MV-4-11 (cell line): Measurements from ENCODE around the gene FBLN1.

Experiments
- DNase-seq: peaks from one replicate; lab custom pipeline; 2025; lab: John Stamatoyannopoulos, UW

Gene FBLN1

DNA sequence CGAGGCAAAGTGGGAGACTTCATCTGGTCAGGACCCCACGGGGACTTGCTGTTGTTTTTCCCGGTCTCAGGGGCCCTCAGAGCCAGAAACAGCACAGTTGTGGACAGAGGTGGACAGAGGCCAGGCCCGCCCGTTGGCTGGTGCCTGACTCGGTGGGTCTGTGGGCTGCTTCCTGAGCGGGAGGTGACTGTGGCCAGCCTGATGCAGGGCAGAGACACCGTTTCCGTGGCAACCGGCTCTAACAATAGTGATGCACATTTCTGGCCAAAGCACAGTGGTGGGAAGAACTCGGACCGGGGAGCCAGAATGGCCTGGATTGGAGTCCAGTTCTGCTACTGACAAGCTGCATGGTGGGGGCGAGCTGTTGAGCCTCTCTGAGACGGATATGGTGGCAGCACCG lies 110.3 kb downstream of the FBLN1 start:
- DNase-seq, result no peak

DNA sequence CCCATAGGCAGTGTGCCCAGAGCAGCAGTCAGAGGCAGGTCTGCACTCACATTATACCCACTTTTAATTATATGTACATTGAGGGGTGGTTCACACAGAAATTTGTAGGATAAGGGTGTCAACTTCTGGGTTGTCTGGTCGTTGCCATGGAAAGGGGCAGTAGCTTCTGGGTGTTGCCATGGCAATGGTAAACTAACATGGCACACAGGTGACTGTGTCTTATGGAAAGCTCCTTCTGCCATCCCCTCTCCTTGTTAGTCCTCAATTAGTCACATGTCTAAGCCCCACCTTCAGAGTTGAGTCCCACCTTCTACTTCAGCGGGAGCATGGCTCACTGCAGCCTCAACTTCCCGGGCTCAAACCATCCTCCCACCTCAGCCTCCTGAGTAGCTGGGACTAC lies 112.7 kb downstream of the FBLN1 start:
- no peak for DNase-seq

DNA sequence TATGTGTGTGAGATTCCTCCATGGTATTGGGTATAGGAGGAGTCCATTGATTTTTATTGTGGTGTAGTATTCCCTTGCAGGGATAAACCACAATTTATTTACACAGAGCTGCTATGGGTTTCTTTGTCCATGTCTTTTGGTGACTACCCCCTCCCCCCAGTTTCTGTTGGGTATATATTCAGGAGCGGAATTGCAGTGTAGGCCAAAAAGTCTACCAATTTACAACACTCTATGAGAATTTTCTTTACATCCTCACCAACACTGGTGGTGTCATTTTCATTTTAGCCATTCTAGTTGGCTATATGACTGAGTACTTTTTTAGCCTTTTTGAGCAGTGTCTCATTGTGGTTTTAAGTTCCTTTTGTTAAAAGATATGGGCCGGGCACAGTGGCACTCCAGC lies 113.7 kb downstream of the FBLN1 start:
- no peak for DNase-seq

DNA sequence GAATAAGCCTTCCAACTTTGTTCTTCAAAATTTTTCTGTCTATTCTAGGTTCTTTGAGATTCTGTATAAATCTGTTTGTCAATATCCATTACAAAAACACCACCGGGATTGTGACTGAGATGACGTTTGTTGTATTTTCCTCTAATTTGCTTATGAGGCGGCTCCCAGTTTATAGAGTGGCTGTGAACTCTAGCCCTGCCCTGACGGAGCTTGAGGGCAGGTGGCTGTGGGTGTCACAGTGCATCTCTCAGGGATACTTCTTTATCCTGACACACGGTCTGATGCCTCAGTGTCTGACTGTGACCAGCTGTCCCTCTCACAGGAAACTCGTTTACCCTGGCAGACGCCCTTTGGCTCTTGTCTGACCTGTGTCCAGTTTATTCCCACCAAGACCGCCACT lies 115.3 kb downstream of the FBLN1 start:
- DNase-seq, result no peak

DNA sequence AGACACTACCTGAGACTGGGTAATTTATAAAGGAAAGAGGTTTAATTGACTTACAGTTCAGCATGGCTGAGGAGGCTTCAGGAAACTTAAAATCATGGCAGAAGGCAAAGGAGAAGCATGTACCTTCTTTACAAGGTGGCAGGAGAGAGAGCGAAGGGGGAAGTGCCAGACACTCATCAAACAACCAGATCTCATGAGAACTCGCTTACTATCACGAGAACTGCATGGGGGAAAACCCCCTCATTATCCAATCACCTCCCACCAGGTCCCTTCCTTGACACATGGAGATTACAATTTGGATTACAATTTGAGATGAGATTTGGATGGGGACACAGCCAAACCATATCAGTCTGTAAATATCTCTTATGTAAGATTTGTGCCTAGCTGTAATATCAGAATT lies 118.0 kb downstream of the FBLN1 start:
- no peak for DNase-seq

DNA sequence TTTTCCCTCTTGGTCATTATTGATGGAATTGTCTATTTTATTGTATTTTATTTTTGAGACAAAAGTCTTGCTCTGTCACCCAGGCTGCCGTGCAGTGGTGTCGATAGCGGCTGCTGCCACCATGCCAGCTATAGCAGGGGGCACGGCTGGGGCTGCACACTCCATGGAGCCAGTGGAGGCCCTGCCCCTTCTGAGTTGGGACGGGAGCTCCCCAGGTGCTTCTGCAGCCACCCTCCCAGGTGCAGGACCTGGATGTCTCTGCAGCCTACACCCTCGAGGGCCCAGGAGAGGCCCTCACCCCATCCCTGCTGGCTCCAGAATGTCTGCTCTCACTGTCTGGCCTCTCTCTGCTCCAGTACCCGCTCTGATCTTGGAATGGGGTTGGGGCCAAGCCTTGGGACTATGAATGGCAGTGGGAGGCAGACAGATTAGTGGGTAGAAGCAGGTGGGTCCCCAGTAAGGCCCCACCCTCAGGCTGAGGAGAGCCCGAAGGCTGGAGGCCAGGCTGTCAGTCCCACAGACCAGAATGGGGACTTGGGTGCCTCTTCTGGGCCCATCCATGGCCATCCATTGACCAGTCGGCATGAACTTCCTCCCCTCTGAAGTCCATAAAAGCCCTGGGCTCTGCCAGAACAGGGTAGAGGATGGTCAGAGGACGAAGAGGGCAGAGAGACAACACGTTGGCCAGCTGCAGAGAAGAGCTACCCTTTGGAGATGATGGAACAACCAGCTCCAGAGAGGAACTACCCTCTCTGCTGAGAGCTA lies 119.3 kb downstream of the FBLN1 start:
- no peak for DNase-seq

DNA sequence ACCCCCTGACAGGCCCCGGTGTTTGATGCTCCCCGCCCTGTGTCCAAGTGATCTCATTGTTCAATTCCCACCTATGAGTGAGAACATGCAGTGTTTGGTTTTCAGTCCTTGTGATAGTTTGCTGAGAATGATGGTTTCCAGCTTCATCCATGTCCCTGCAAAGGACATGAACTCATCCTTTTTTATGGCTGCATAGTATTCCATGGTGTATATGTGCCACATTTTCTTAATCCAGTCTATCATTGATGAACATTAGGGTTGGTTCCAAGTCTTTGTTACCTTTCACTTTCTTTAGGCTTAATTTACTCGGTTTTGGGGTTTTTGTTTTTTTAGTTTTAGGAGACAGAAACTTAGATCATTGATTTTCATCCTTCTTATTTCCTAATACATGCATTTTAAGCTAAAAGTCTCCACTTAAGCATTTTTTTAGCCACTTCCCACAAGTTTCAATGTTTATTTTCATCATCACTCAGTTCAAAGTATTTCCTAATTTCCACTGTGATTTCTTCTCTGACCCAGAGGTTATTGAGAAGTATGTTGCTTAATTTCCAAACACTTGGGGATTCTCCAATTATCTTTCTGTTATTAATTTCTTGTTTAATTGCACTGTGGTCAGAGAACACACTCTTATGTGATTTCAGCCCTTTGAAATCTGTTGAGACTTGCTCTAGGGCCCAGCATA lies 120.9 kb downstream of the FBLN1 start:
- peak; percentile 34 for DNase-seq

DNA sequence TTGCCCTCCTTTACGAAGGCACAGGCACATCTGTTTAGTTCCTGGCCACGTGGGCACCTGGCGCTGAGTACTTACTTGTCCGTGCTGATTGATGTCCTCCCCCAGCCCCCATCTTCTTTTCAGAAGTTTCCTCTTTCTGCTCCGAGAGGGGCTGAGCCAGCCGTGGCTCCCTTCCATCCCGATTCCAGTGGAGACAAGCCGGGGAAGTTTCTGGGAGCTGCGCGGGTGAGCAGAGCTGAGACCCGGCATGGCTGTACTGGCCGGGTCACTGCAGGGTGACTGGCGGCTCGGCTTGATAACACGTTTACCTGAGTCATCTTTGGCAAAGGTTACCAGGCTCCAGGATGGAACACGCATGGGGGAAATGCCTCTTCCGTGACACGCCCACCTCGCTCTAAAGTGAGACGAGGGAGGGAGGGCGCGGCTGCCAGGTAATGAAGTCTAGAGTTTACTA lies 123.5 kb downstream of the FBLN1 start:
- no peak for DNase-seq

DNA sequence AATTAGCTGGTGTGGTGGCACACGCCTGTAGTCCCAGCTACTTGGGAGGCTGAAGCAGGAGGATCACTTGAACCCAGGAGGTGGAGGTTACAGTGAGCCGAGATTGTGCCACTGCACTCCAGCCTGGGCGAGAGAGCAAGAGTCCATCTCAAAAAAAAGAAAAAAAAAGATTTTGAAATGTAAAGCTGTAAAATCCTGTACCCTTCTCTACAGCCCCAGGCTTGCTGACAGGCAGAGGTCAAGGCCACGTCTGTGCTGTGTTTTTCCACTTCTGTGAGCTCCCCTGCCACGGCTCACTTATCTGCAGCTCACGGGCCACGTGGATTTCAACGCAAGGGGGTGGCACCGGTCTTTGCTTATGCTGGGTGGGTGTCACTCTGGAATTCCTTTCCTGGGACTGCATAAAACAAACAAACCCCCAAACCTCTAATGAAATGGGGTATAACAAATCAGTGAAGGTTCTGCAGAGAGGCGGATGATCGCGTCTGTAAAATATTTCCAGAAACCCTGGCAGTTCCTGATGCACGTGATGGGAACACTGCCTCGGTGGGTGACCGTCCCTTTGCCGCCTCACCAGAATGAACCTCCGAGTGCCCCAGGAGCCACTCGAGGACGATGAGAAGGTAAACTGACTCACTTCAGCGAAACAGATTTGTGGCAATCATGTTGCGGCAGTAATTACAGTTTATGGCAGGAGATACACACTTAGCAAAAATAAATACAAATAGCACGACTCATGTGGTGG lies 125.0 kb downstream of the FBLN1 start:
- no peak for DNase-seq

DNA sequence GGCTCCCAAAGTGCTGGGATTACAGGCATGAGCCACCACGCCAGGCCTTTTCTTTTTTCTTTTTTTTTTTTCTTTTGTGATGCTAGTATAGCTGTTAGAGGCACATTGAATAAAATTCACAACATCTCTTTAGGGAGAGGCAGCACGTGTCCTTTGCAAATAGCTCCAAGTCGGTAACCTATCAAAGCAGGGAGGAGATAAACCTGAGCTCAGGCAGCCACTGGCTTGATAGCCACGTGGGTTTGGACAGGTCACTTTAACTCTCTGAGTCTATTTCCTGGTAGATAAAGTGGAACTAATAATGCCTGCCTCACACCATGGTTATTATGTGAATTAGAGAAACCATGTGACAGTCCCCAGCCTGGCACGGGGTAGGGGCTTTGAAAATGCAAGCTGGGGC lies 125.8 kb downstream of the FBLN1 start:
- DNase-seq, result no peak

DNA sequence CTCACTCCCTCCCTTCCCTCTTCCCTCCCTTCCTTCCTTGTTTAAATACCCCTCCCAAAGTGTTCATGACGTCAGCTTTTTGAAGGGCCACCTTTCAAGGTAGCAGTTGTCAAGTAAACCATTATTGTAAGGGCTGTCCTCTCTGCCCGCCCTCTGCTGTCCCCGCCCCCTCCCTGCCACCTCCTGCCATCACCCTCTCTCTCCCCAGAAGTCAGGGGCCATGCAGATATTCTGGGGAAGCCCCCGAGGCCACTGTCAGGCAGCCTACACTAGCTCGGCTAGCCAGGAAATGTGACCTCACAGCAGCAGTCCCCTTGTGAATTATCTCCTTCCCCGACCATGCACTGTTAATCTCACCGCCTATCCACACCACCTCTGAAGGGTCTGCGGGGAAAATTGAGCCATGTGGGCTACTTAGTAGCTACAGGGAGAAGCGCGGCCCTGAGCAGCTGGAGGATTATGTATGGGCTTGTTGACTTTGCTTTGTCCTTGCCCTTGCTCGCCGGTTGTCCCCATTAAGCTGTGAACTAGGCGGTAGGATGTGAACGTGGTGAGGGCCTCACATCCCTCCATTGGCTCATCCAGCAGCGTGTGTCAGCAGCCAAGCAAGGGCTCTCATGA lies 126.9 kb downstream of the FBLN1 start:
- no peak for DNase-seq

DNA sequence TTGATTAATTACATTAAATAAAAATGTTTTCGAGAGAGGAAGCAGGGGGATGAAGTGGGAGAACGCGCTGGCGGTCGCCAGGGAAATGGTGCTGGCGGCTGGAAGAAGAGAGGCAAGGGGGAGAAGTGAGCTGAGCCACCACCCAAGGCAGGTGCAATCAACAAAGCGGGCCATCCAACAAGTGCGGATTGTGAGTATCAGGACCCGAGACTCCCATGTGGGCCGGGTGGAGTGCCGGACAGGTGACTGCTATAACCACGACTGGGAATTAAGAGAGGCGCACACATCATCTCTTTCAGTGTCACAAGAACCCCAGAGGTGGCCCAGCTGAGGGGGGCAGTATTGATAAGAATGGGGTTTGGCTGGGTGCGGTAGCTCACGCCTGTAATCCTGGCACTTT lies 127.8 kb downstream of the FBLN1 start:
- DNase-seq, result no peak

DNA sequence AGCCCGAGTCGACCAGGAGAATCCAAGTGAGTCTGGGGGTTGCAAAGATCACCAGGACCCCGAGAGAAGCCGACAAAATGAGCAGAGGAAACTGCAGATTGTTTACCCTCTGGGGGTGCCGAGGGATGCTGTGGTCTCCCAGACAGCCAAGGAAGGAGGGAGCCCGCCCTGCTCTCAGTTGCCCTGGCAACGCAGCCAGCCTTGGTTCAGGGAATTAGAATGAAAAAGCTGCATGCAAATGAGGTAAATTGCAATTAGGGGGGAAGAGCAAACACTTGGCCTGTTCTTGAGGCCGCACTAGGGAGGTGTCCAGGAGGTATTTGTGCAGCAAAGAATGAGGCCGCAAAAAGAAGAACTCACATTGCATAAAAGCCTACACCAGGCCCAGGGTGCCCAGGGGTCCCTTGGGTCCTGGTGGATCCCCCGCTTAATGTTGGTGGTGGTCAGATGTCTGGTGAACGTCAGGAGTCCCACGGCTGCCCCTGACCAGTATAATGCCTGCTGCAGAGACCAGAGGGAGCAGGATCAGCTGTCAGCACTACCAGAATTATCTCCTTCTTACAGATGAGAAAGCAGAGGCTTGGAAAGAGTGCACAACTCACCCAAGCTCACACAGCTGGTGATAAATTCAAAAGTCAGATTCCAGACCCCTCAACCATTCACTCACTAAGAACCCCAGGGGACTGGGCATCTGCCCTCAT lies 128.6 kb downstream of the FBLN1 start:
- no peak for DNase-seq

DNA sequence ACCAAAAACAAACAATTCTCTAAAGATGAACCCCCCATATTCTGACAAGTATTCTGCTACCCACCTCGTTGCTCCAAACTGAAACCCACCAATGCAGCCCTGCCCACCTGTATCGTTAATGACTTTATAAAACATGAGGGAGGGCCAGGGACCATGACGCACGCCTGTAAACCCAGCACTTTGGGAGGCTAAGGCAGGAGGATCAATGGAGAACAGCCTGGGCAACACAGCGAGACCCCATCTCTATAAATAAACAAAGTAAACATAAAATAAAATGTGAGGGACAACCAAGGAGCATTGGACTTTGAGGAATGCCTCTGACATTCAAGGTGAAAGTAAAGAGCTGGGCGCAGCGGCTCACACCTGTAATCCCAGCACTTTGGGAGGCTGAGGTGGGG lies 129.2 kb downstream of the FBLN1 start:
- DNase-seq, result no peak

DNA sequence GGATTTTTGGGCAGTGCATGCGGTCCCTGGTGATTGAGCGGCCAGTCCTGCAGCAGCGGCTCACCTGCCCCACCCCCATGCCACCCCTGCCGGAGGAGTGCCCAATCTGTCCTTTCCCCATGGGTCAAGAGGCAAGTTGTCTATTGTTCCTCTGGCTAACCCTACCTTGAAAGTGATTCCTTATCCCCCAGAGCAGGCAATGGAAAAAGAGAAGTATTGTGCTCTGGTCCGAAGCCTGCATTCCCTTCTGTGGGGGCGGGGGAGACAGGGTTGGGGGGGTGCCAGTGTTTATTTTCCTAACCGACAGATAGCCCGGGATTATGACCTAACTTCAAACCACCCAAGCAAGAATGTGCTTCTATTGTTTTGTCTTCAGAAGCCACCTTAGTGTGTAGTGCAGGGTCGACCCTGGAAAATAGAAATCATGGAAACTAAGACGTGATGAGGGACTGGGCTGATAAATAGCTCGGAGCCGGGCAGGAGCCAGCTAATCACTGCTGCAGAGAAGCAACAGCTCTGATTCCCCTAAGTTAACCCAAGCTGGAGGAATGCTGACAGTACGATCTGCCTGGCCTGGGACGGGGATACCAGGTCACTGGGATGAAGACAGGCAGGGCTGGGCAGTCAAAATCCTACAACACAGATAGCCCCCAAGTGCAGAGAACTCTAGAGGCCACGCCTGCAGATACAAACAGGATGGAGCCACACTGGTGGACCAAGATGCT lies 130.3 kb downstream of the FBLN1 start:
- DNase-seq, result no peak

DNA sequence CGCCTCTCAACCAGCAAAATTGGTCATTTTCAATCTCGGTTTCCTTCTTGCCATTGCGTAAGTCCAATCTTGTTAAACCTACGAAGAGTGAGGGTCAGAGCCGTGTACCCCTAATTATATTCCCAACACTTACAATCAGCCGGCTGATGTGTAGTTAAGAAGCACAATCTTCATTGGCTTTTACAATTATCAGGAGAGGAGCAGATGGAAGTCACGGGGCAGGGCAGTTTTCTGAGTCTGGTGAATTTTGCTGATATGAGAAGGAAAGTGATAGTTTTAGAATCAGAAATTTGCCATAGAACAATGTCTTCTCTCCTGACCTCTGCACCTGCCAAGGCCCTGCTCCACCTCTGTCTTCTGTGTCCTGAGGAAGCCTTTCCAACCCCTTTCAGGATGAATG lies 134.0 kb downstream of the FBLN1 start:
- DNase-seq, result no peak

DNA sequence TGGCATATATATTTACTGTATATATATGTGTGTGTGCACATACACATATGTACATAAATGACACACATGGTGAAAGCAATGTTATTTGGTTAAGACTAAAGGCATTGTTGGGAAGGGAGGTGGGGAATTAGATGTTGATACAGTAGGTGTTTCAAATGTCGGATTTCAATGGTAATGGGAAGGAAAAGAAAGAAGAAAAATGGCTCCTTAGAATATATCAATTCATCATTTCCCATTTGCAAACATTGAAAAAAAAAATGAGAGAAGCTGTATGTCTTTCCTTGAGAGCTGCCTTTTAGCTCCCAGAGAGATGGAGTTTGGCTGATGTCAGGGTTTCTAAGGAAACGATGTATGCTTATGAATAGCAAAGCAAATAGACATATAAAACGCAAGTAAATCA lies 135.5 kb downstream of the FBLN1 start:
- no peak for DNase-seq

DNA sequence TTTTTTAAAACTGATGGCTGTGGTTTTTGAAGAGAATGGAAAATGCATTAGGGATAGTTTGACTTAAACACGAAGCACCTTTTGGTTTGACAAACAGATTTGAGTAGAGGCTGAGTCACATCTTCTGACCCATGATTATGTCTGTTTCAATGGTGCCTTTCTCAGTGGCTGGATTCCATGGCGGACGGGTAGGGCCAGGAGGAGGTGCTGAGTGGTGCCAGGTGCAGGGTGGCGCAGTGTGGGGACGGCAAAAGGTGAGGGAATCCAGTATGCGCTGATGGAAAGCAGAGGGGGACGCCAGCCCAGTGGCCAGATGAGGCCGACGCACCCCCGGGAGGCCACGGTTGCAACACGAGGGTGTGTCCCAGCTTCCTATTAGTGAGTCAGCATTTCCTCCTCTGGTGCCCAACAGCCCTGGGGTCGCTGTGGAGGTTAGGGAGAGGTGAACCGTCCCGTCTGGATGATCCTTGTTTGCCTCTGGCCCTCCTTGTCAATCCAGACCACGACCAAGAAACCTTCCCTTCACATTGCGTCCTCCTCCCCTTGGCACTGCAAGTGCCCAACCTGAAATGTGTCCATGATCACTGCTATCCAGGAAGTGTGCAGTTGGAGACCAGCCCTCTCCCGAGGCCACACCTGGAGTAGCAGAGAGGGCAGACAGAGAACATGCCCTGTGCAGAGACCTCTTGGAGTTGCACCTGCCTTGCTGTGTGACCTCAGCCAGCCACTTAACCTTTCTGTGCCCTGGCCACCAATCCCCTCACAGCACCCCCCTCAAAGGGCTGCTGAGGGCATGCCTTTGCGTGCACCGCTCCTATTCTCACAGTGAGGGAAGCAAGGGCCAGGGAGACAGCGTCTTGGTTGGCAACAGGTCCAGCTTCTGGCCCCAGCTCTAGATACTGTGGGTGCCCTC lies 136.4 kb downstream of the FBLN1 start:
- peak; percentile 75 for DNase-seq

DNA sequence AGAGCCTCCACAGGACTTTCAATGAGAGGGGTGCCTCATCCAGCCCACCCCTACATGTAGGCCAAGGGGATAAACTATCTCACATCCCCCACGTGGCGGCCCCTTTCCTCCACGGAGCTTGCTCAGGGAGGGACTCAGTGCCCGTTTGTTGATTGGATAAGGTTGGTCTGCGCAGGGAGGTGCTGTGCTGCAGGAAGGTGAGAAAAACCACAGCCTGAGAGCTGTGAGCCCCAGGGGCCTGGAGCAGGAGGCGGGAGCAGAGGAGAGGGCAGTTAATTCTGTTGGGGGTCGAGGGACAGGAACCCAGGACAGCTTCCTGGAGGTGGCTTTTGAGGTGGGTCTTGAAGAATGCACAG lies 137.0 kb downstream of the FBLN1 start:
- DNase-seq, result no peak

DNA sequence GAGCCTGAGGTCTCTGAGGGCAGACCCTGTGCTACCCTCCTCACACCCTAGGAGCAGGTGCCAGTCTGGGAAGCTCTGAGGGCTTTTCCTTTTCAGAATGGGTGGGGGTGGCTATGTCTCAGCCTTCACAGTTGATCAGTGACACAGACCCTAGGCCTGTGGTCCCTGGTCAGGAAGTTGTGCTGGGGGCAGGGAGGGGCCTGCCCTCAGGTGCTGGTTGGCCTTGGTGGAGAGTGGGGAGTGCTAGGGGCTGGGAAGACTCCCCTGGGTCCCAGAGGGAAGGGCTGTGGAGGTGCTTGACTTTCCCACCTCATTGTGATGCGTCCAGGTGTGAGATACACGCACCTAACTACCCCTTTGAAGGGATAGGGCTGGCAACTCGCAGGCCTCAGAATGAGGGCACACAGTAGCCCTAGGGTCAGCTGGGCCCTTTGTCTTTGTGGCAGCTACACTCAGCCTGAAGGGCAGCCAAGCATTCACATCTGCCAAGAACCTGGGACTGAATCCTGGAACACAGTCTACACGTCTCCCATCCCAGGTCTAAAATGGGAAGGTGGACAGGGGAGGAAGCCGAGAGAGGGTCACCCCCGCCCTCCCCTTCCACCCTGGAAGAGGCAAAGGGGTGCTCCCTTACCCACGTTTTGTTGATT lies 137.7 kb downstream of the FBLN1 start:
- DNase-seq, result no peak
